ENCODE results near the gene ELK3.

DNA sequence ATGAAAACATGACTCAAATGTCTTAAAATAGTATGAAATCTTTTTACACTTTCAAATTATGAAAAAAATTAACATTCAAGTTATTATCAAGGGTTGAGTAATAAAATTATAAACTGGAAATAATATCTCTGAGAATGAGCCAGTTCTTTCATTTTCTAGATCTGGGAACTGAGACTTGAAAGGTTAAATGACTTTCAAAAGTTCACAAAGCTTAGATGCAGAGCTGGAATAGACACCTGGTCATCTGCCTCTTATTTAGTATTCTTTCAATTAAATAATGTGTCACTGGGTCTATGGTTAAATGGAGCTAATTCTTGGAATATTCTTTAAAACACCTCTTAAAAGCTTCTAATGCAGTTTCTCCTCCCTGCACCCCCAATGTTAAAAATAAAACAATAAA is 119.4 kb downstream of the ELK3 start:
- TF ChIP-seq POLR2A (IDR thresholded peaks at IDR 0.05) = no peak
- TF ChIP-seq, protein P1, sequence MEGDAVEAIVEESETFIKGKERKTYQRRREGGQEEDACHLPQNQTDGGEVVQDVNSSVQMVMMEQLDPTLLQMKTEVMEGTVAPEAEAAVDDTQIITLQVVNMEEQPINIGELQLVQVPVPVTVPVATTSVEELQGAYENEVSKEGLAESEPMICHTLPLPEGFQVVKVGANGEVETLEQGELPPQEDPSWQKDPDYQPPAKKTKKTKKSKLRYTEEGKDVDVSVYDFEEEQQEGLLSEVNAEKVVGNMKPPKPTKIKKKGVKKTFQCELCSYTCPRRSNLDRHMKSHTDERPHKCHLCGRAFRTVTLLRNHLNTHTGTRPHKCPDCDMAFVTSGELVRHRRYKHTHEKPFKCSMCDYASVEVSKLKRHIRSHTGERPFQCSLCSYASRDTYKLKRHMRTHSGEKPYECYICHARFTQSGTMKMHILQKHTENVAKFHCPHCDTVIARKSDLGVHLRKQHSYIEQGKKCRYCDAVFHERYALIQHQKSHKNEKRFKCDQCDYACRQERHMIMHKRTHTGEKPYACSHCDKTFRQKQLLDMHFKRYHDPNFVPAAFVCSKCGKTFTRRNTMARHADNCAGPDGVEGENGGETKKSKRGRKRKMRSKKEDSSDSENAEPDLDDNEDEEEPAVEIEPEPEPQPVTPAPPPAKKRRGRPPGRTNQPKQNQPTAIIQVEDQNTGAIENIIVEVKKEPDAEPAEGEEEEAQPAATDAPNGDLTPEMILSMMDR (IDR thresholded peaks at IDR 0.05) = no peak

All from adrenal gland (tissue), 5 donors.